GM18511 (cell line): ENCODE measurements around the gene EFCAB9.

Experiments
- ATAC-seq: cut with Tn5 transposase; IDR thresholded peaks from one replicate; pipeline ENCODE4 v1.9.1; 2021; ENCODE audit warnings: mild to moderate bottlenecking, moderate library complexity; ENCODE audit not compliant: unreplicated experiment

The EFCAB9 gene

GRCh38 chr5:172234031-172234430, 40.1 kb downstream of the EFCAB9 start:
- no peak for ATAC-seq

- peak; percentile 86 for ATAC-seq
These were observed 41.3 kb downstream of the EFCAB9 start for GRCh38 chr5:172235132-172235780.

- ATAC-seq, result no peak
These were observed 42.1 kb downstream of the EFCAB9 start for GRCh38 chr5:172235827-172236736.

GRCh38 chr5:172238334-172238733, 44.4 kb downstream of the EFCAB9 start:
- ATAC-seq, result no peak

- no peak for ATAC-seq
These were observed 49.3 kb downstream of the EFCAB9 start for GRCh38 chr5:172243302-172243701.

- no peak for ATAC-seq
These were observed 51.1 kb downstream of the EFCAB9 start for GRCh38 chr5:172245046-172245445.

- ATAC-seq, result no peak
These were observed 51.7 kb downstream of the EFCAB9 start for GRCh38 chr5:172245703-172246125.

- ATAC-seq, result no peak
These were observed 54.7 kb downstream of the EFCAB9 start for GRCh38 chr5:172248637-172249036.

GRCh38 chr5:172251419-172251818, 57.4 kb downstream of the EFCAB9 start:
- no peak for ATAC-seq

GRCh38 chr5:172252501-172252900, 58.5 kb downstream of the EFCAB9 start:
- no peak for ATAC-seq
